Ishikawa (cell line): ENCODE data around the gene IKZF1.

Source experiments
- CEBPB ChIP-seq: IDR thresholded peaks from 2 replicates; pipeline ENCODE4 v1.6.1; 2012
- CREB1 ChIP-seq: IDR thresholded peaks from 2 replicates; pipeline ENCODE4 v1.6.1; 2012; ENCODE audit warnings: low read depth
- EGR1 ChIP-seq: IDR thresholded peaks from 2 replicates; pipeline ENCODE4 v1.6.1; 2012
- EP300 ChIP-seq: IDR thresholded peaks from 2 replicates; pipeline ENCODE4 v1.6.1; 2012; ENCODE audit warnings: borderline replicate concordance
- FOXM1 ChIP-seq: IDR thresholded peaks from 2 replicates; pipeline ENCODE4 v1.6.1; 2012; ENCODE audit warnings: low read depth, borderline replicate concordance
- MAX ChIP-seq: IDR thresholded peaks from 2 replicates; pipeline ENCODE4 v1.6.1; 2012
- NFIC ChIP-seq: IDR thresholded peaks from 2 replicates; pipeline ENCODE4 v1.6.1; 2012
- RAD21 ChIP-seq: IDR thresholded peaks from 2 replicates; pipeline ENCODE4 v1.6.1; 2012; ENCODE audit warnings: low read depth
- REST ChIP-seq: IDR thresholded peaks from 2 replicates; pipeline ENCODE4 v1.6.1; 2012; ENCODE audit warnings: low read depth, mild to moderate bottlenecking
- TAF1 ChIP-seq: IDR thresholded peaks from 2 replicates; pipeline ENCODE4 v1.6.1; 2012; ENCODE audit warnings: low read depth, mild to moderate bottlenecking
- TCF12 ChIP-seq: IDR thresholded peaks from 2 replicates; pipeline ENCODE4 v1.6.1; 2012; ENCODE audit warnings: low read depth
- TEAD4 ChIP-seq: IDR thresholded peaks from 2 replicates; pipeline ENCODE4 v1.6.1; 2012
- USF1 ChIP-seq: IDR thresholded peaks from 2 replicates; pipeline ENCODE4 v1.6.1; 2012
- YY1 ChIP-seq: IDR thresholded peaks from 2 replicates; pipeline ENCODE4 v1.6.1; 2012; ENCODE audit warnings: low read depth
- ZBTB7A ChIP-seq: IDR thresholded peaks from 2 replicates; pipeline ENCODE4 v1.6.1; 2012; ENCODE audit warnings: low read depth

IKZF1 gene

GRCh38 chr7:50264908-50265307 is 39.6 kb upstream of the IKZF1 start:
- no peak for TF ChIP-seq REST

- TF ChIP-seq CREB1 (no peak), YY1 (no peak), TCF12 (no peak), CEBPB (no peak), TEAD4 (no peak), USF1 (no peak)
Observed at GRCh38 chr7:50265968-50266634, 38.4 kb upstream of the IKZF1 start.

GRCh38 chr7:50266635-50267386 is 37.7 kb upstream of the IKZF1 start:
- TF ChIP-seq CREB1 (no peak), EGR1 (no peak), NFIC (no peak), REST (no peak)

DNA sequence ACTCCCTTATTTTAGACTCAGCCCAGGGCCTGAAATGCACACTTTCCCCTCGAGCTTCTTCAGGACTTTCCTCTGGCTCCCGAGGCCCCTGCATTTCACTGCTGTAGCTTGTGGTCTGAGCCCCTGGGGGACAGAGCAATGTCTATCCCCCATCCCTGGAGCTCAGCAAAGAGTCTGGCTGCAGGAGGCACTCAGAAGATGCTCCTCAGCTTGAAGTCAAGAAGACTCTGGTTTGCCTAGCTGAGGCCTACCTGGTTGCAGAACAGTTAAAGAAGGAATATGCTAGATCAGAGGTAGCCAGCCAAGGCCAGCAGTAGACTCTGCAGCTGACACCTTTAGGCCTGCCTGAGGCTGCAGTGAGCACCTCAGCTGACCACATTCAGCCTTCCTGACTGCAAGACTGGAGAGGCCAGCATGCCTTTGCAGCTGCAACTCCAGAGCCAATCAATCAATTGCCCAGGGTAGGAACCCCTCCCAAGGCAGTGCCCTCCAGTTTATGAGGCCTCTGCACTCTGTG is 36.9 kb upstream of the IKZF1 start:
- no peak for TF ChIP-seq TCF12
- TF ChIP-seq CEBPB, result no peak
- no peak for TF ChIP-seq EP300
- TF ChIP-seq ZBTB7A, result no peak
- TF ChIP-seq RAD21, result no peak
- TF ChIP-seq USF1, result no peak
- TF ChIP-seq REST, result no peak
- TF ChIP-seq TAF1, result no peak
- TF ChIP-seq MAX, result no peak
- no peak for TF ChIP-seq NFIC
- no peak for TF ChIP-seq FOXM1
- TF ChIP-seq YY1, result no peak
- no peak for TF ChIP-seq TEAD4
- no peak for TF ChIP-seq EGR1
- no peak for TF ChIP-seq CREB1

DNA sequence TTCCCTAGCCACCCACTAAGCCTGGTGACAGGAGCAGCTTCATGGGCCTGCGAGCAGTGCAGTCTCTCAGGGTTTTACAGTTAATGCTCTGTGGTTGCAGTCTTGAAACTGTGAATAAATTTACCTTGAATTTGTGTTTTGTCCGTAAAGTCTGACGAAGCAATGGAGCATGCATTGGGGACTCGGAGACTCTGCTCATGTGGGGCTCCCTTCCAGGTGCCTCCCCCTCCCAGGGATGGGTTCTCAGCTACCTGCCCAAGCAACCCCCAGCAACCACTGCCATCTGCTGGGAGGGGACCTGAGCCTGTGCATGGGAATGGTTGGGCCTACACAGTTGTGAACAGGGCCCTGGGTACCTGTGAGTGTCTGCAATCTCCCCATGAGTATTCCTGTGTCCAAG is 36.3 kb upstream of the IKZF1 start:
- no peak for TF ChIP-seq TAF1

DNA sequence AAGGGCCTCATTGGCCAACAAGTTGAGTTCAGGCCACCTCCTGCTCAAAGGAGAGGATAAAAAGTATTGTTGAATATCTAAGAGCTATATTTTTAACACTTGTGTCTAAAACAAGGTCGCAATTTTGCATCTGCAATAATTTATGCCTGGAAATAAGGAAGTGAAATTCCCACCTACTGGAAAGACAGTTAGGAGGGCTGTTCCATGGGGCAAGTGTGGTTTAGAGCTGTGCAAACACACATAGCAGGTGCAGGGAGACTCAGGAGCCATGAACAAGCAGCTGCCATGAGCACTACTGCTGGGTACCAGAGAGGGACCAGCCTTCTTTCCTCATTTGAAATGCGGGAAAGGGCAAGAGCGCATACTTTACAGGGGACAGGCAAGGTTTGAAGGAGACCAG is 35.5 kb upstream of the IKZF1 start:
- TF ChIP-seq EGR1 (no peak), CEBPB (no peak), CREB1 (no peak), REST (no peak), FOXM1 (no peak), EP300 (no peak), RAD21 (no peak), NFIC (no peak), USF1 (no peak), TEAD4 (no peak), TCF12 (no peak), YY1 (no peak), MAX (no peak), ZBTB7A (no peak), TAF1 (no peak)
